Uterus (tissue), 4 donors: ENCODE data around the gene NOP16. TPM values are rescaled to one million over a fixed set of nuclear protein-coding genes. Genes with fewer than 3 reads are reported as not detected.

ENCODE experiments used
- DNase-seq, 2 donors: peaks; one replicate each; pipeline ENCODE4 v3.0.0-alpha.2; 2019 to 2020
- H3K27ac ChIP-seq, 2 donors: fragments of 200-600 bp; sonication (generic); 1 replicate in 1 of 2; 2 replicates in 1 of 2; pipeline ENCODE4 v1.5.1; 2016 to 2018
- H3K27me3 ChIP-seq, 2 donors: fragments of 200-600 bp; sonication (generic); one replicate each; pipeline ENCODE4 v1.5.1; 2018 to 2019; ENCODE audit warnings: control low read depth in 1 of 2
- H3K36me3 ChIP-seq, 2 donors: fragments of 200-600 bp; sonication (generic); one replicate each; pipeline ENCODE4 v1.5.1; 2019; ENCODE audit warnings: control low read depth in 1 of 2
- H3K4me1 ChIP-seq, 2 donors: fragments of 200-600 bp; sonication (generic); one replicate each; pipeline ENCODE4 v1.5.1; 2018 to 2019; ENCODE audit warnings: control low read depth in 1 of 2
- H3K4me3 ChIP-seq, 2 donors: fragments of 200-600 bp; sonication (generic); 1 replicate in 1 of 2; 2 replicates in 1 of 2; pipeline ENCODE4 v1.5.1; 2018 to 2019; ENCODE audit warnings: mild to moderate bottlenecking in 1 of 2
- H3K9me3 ChIP-seq, 2 donors: fragments of 200-600 bp; sonication (generic); one replicate each; pipeline ENCODE4 v1.5.1; 2019; ENCODE audit warnings: control low read depth in 1 of 2
- CTCF ChIP-seq, 4 experiments: fragments of 200-600 bp in 2 of 4; fragments of 450-650 bp in 2 of 4; sonication (generic) in 2 of 4; IDR thresholded peaks; one replicate each; pipeline ENCODE4 v1.5.1; 2016 to 2019; ENCODE audit warnings: antibody characterized with exemption in 4 of 4, mild to moderate bottlenecking in 2 of 4, moderate library complexity in 1 of 4
- POLR2A ChIP-seq, 2 donors: fragments of 450-650 bp; IDR thresholded peaks; one replicate each; pipeline ENCODE4 v1.6.1; 2016; ENCODE audit warnings: antibody characterized with exemption in 2 of 2, mild to moderate bottlenecking in 1 of 2, moderate library complexity in 1 of 2
- intact Hi-C: fragments of 100-400 bp; cut with DNase I; formaldehyde crosslinking; loops from one replicate; pipeline ENCODE4 v1.15.1; 2023; ENCODE audit warnings: low total_unique reads
- total RNA-seq, 4 donors: library from RNA; depleted of rRNA in 3 of 4; stranded (reverse); fragments of >200 nt in 3 of 4; gene quantifications; one replicate each; pipeline versions ENCODE4 v1.1.0 to v1.2.4, GENCODE V29; 2014 to 2023
- donor health status: DM: yes; HTN: yes; CAD: no.

The NOP16 gene
- total RNA-seq, 4 donors from 2014 or later, result 0.51 to 17.8 (median 7.9) TPM

- intact Hi-C loops, result no loop called here
- Histone ChIP-seq H3K36me3 (no peaks in the 10 kb centered on the region), H3K9me3 (no peaks in the 10 kb centered on the region), H3K27me3 (no peaks in the 10 kb centered on the region), H3K4me3 (no peak overlapping the region), H3K27ac (no peak overlapping the region), H3K4me1 (no peaks in the 10 kb centered on the region)
- DNase-seq, result no peak
- no peak for TF ChIP-seq POLR2A (IDR thresholded peaks at IDR 0.05)
- TF ChIP-seq CTCF (IDR thresholded peaks at IDR 0.05), result no peak
These were observed 18.3 kb downstream of the NOP16 start for GRCh38 chr5:176369934-176370711.

- intact Hi-C loops, result no loop called here
- no peak overlapping the region for H3K27ac ChIP-seq
These were observed 19.7 kb downstream of the NOP16 start for GRCh38 chr5:176368726-176369125.

GRCh38 chr5:176366232-176366894 is 22.0 kb downstream of the NOP16 start:
- H3K36me3 ChIP-seq, result no peaks in the 10 kb centered on the region
- no peak for DNase-seq
- peak overlapping the region; percentile 44 to 76 for H3K27ac ChIP-seq
- H3K4me3 ChIP-seq, result peak overlapping the region; percentile 34 to 70
- H3K27me3 ChIP-seq, result no peaks in the 10 kb centered on the region
- intact Hi-C loops, result no loop called here
- TF ChIP-seq CTCF (IDR thresholded peaks at IDR 0.05) (no peak), POLR2A (IDR thresholded peaks at IDR 0.05) (no peak)
- H3K9me3 ChIP-seq, result no peaks in the 10 kb centered on the region
- H3K4me1 ChIP-seq, result no peaks in the 10 kb centered on the region

More at GRCh38 chr5:176368726-176369125, 19.7 kb downstream of the NOP16 start:
- Histone ChIP-seq H3K36me3 (no peaks in the 10 kb centered on the region), H3K4me3 (no peak overlapping the region), H3K27me3 (no peaks in the 10 kb centered on the region), H3K4me1 (no peaks in the 10 kb centered on the region), H3K9me3 (no peaks in the 10 kb centered on the region)
- TF ChIP-seq POLR2A (IDR thresholded peaks at IDR 0.05), result no peak
- no peak for TF ChIP-seq CTCF (IDR thresholded peaks at IDR 0.05)
- no peak for DNase-seq

- Histone ChIP-seq H3K27ac (peak within 1 kb of the TSS; percentile 44 to 76), H3K36me3 (no peaks in the 10 kb centered on the region), H3K4me3 (peak within 1 kb of the TSS; percentile 34 to 70), H3K4me1 (no peaks in the 10 kb centered on the region), H3K9me3 (no peaks in the 10 kb centered on the region), H3K27me3 (no peaks in the 10 kb centered on the region)
- TF ChIP-seq POLR2A (IDR thresholded peaks at IDR 0.05) (no peak), CTCF (IDR thresholded peaks at IDR 0.05) (no peak)
- intact Hi-C loops, result no loop called here
- peak in 1 of 2 donors; percentile 58 for DNase-seq
These were observed 22.8 kb downstream of the NOP16 start, which contains the start of gene ARL10 for GRCh38 chr5:176365351-176366231. ARL10 (plus strand) TSS chr5:176365487; CDS start chr5:176365564, 77 bp downstream.
